Stimulated activated naive CD4-positive, alpha-beta T cell treated with Interleukin-2 at 50 U/mL for 16 hours (primary cell): ENCODE results near the gene BFAR.
"Not testable (repeated sequence)": the region's sequence is repeated elsewhere in the genome, so short reads cannot be mapped to it uniquely, and the experiment has no call there.

Source experiments
- DNase-seq: peaks from one replicate; lab custom pipeline; 2025; lab: John Stamatoyannopoulos, UW

The BFAR gene

DNA sequence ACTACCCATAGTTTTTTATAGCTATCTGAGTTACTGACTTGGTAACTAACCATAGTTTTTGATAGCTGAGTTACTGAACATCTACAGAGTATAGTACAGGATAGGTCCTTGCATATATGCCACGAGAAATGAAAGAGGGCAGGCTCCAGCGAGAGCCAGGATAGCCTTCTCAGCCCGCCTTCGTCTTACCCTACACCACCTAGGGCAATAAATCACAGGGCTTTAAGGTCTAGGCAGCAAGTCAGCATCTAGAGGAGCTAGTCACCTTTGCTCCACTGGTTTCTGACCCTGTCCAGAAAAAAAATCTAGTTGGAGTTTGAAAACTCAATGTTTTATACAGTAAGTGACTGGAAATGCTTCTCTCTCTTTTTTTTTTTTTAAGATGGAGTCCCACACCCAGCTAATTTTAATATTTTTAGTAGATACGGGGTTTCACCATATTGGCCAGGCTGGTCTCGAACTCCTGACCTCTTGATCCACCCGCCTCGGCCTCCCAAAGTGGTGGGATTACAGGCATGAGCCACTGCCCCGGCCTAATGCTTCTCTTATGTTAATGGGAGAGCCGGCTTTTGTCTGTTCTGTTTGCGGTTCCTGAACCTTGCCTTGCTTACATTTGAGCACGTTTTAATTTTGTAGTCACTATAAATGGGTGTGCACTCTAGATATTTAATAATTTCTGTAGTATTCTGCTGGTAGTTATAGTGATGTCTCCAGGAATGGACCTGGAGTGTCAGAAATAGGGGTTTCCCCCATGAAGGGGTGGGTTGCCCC, 2.8 kb downstream of the BFAR start:
- no peak for DNase-seq

DNA sequence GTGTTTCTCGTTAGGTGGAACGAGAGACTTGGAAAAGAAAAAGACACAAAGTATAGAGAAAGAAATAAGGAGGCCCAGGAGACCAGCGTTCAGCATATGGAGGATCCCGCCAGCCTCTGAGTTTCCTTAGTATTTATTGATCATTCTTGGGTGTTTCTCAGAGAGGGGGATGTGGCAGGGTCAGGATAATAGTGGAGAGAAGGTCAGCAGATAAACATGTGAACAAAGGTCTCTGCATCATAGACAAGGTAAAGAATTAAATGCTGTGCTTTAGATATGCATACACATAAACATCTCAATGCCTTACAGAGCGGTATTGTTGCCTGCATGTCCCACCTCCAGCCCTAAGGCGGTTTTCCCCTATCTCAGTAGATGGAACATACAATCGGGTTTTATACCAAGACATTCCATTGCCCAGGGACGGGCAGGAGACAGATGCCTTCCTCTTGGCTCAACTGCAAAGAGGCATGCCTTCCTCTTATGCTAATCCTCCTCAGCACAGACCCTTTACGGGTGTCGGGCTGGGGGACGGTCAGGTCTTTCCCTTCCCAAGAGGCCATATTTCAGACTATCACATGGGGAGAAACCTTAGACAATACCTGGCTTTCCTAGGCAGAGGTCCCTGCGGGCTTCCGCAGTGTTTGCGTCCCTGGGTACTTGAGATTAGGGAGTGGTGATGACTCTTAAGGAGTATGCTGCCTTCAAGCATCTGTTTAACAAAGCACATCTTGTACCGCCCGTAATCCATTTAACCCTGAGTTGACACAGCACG, 3.6 kb downstream of the BFAR start:
- DNase-seq, result not testable (repeated sequence)

GRCh38 chr16:14636951-14637240, 4.1 kb downstream of the BFAR start:
- not testable (repeated sequence) for DNase-seq

DNA sequence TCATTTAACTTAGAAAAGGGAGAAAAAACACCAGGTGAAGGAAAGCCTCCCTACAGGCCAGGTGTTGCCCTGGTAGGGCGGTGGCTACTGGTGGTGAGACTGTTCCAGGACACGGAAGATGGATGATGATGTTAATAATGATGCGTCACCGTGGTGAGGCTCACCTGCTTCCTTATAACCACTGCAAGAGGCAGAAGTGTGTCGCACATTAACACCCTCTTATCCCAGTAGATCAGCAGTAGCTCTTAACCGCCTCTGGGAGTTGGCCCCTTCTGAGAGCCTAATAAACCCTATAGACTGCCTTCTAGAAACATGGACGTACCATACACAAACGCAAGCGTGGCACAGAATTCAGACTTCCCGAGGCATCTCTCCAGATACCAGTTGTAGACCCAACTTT, 7.8 kb downstream of the BFAR start:
- DNase-seq, result no peak

GRCh38 chr16:14641206-14641605, 8.5 kb downstream of the BFAR start:
- no peak for DNase-seq

DNA sequence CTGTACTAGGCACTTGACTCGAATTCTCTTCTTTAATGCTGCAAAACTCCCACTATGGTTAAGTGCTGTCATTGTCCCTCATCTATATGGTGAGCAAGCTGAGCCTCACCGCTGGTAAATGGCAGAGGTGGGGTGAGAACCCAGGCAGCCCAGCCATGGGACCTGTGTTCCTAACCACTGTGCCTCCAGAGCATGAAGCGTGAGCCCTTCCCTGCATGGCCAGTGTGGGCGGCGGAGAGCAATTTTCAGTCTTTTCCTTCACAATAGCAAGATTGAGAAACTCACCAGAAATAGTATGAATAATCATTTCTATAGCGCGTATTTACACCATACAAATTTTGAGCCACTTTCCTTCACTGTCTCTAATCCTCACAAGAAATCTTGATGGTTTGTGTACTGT, 9.2 kb downstream of the BFAR start:
- DNase-seq, result no peak

- DNase-seq, result no peak
Measured at GRCh38 chr16:14649816-14650215, 17.1 kb downstream of the BFAR start.

DNA sequence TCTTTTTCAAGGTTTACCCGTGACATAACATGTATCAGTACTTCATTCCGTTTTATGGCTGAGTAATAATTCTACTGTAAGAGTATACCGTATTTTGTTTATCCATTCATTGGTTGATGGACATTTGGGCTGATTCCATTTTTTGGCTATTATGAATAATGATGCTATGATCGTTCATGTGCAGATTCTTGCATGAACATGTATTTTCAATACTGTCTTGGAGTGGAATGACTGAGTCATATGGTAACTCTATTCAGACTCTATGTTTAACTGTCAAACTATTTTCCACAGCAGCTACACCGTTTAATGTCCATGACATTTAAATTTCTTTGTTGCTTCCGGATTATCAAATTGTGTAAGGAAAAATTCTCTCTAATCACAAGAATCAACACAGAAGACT, 17.9 kb downstream of the BFAR start:
- no peak for DNase-seq

- DNase-seq, result no peak
Measured at GRCh38 chr16:14652726-14653125, 20.0 kb downstream of the BFAR start.

DNA sequence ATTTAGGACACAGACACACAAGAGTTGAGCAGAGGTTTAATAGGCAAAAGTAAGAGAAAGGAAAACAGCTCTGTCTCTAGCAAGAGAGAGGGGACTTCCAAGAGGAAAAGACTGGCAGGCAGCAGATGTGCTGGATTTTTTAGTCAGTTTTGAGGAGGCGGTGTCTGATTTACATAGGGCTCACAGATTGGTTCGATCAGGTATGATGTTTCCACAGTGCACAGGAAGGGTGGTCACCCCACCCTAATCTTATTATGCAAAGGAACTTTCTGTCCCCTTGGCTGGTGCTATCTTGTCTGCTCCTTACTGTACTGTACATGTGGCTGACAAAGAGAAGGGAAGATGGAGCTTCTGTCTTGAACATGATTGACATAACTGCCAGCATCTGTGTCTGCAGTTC, 25.3 kb downstream of the BFAR start:
- DNase-seq, result no peak

GRCh38 chr16:14667347-14668266, 34.9 kb downstream of the BFAR start:
- DNase-seq, result no peak

- DNase-seq, result no peak
Measured at GRCh38 chr16:14668556-14669223, 35.9 kb downstream of the BFAR start.

DNA sequence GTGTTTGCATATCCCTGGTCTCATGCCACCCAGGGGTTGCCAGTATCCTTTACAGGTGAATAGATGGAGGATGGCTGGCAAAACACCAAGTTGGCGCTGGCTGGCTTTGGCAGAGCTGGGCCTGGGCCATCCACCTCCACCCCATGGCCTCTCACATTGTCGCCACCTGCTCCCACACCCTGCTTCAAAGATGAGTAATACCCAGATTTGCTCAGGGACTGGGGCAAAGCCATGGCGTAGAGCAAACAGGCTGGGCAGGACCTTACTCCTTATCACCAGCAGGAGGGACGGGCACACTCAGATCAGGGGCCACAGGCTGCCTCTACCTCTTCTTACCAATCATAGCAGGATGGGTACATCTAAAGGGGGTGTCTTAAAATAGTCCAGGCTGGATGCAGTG, 37.0 kb downstream of the BFAR start:
- no peak for DNase-seq

DNA sequence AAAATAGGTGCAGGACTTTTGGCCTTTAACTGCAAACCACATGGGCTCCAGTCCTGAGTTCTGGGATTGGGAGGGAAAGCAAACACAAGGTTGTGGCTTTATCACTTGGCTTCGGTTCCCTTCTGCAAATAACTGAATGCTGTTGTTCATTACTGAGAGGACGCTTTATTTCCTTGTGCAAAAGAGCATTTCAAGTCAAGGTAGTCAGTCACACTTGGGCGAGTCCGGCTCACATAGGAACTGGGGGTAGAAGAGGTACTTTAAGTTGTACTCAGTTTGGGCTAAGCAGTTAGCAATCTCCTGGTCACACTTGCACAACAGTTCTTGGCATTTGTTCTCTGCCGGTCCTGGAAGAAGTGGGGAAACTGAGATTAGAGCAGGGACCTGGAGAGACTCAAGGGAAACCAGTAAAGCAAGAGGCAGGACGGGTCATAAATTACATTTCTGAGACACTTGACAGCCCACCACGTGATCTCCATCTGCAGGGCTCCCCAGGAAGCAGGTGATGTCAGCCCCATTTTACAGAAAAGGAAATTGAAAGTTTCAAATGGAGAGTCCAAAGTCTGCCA, 39.7 kb downstream of the BFAR start:
- no peak for DNase-seq

GRCh38 chr16:14676633-14677032, 43.9 kb downstream of the BFAR start:
- DNase-seq, result no peak

DNA sequence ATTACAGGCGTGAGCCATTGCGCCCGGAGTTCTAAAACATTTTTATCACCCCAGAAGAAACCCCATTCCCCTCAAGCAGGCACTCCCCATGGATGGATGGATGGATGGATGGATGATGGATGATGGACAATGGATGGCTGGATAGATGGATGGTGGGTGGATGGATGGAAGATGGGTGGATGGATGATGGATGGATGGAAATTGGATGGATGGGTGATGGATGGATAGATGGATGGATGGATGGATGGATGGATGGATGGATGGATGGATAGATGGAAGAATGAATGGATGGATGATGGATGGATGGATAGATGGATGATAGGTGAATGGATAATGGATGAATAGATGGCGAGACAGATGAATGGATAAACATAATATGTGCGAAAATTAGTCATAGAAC, 44.9 kb downstream of the BFAR start:
- no peak for DNase-seq

DNA sequence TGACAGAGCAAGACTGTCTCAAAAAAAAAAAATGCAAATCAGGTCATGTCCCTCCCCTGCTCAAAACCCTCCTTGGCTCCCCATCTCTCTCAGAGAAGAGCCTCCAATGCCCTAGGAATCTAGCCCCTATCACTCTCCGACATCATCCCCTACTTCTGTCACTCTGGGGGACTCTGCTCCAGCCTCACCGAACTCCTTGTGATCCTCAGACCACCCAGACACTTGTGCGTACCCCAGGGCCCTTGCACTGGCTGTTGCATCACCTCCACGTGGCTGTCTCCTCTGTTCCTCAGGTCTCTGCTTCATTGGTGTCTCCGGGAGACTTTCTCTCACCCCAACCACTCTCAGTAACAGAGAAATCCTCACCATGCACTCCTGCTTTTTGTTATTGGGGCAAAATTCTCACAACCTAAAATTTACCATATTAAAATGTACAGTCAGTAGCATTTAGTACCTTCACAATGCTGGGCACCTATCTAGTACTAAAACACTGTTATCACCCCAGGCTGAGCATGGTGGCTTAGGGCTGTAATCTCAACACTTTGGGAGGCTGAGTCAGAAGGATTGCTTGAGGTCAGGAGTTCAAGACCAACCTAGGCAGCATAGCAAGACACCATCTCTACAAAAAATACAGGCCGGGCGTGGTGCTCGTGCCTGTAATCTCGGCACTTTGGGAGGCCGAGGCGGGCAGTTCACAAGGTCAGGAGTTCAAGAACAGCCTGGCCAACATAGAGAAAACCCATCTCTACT, 46.2 kb downstream of the BFAR start:
- no peak for DNase-seq

DNA sequence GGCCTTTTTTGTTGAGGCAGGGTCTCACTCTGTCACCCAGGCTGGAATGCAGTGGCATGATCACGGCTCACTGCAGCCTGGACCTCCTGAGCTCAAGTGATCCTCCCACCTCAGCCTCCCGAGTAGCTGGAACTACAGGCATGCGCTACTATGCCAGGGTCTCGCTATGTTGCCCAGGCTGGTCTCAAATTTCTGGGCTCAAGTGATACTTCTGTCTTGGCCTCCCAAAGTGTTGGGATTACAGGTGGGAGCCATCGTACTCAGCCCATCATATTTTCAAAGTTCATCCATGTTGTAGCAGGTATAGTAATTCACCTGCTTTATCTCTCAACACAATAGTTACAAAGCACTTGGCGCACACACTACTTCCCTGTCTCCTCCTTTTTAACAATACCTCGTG, 47.6 kb downstream of the BFAR start:
- not testable (repeated sequence) for DNase-seq

GRCh38 chr16:14681115-14681514, 48.4 kb downstream of the BFAR start:
- DNase-seq, result no peak

- DNase-seq, result no peak
Measured at GRCh38 chr16:14682121-14682520, 49.4 kb downstream of the BFAR start.
